Esophagus squamous epithelium (tissue), 4 donors: ENCODE measurements around the gene IRF2BP2.

Source experiments
- POLR2A ChIP-seq, 4 donors: fragments of 450-650 bp; IDR thresholded peaks; one replicate each; pipeline ENCODE4 v1.6.1; 2017; ENCODE audit warnings: antibody characterized with exemption in 4 of 4, mild to moderate bottlenecking in 4 of 4, moderate library complexity in 3 of 4
- TF ChIP-seq, protein P1 (sequence below), 6 experiments: fragments of 450-650 bp in 4 of 6; fragments of 200-600 bp in 2 of 6; sonication (generic) in 2 of 6; IDR thresholded peaks; one replicate each; pipeline ENCODE4 v1.5.1; 2016 to 2019; ENCODE audit warnings: antibody characterized with exemption in 6 of 6, mild to moderate bottlenecking in 4 of 6, moderate library complexity in 4 of 6

DNA sequence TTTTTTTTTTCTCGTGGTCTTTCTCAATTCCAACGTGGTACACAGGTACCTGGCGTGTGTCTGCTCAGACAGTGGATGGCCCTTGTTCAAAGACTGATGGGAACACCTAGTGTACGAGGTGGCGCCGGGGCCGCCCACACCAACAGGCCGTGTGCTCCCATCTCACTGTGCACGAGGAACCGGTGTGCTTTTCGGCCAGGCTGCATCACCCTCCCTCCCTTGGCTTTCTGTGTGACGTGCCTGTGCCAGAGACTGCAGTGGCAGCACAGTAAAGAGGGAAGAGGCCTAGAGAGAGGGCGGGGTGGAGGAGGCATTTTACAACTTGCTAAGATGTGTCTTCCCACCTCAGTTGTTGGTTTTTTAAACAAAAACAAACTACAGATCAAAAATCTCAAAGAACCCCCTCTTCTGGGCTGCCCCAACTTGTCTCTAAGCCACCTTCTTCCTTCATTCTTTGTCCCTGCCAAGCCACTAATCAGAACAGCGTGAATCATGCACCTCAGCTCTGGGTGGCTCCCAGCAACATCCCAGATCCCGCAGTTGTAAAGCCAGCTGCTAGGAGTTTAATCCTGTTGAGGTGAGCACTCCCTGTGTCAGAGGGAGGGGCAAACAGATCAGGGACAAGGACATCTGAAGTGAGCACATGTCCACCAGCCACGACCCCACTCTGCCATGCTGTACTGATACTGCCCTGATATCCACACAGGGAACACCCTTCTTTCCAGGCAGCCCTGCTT, 20.7 kb downstream of the IRF2BP2 start:
- TF ChIP-seq, protein P1, sequence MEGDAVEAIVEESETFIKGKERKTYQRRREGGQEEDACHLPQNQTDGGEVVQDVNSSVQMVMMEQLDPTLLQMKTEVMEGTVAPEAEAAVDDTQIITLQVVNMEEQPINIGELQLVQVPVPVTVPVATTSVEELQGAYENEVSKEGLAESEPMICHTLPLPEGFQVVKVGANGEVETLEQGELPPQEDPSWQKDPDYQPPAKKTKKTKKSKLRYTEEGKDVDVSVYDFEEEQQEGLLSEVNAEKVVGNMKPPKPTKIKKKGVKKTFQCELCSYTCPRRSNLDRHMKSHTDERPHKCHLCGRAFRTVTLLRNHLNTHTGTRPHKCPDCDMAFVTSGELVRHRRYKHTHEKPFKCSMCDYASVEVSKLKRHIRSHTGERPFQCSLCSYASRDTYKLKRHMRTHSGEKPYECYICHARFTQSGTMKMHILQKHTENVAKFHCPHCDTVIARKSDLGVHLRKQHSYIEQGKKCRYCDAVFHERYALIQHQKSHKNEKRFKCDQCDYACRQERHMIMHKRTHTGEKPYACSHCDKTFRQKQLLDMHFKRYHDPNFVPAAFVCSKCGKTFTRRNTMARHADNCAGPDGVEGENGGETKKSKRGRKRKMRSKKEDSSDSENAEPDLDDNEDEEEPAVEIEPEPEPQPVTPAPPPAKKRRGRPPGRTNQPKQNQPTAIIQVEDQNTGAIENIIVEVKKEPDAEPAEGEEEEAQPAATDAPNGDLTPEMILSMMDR (IDR thresholded peaks at IDR 0.05): no peak
- TF ChIP-seq POLR2A (IDR thresholded peaks at IDR 0.05): peak in 1 of 4 donors; percentile 12
